K562 (cell line): ENCODE measurements around the gene WIPF1. TPM values are rescaled to one million over a fixed set of nuclear protein-coding genes. Genes with fewer than 3 reads are reported as not detected.

Source experiments
- ATAC-seq: fragments of 200-7000 bp; cut with Tn5 transposase; 3 replicates; pipeline ENCODE4 v1.9.1; 2020; ENCODE audit warnings: moderate library complexity
- BruUV-seq: library from RNA; stranded (reverse); fragments of 400-500 nt; replicated peaks from 2 replicates; lab custom pipeline; 2021; lab: Mats Ljungman, UMichigan
- CTCF ChIA-PET: fragments of 300-600 bp; formaldehyde crosslinking; extraction: SDS; loops from one replicate; lab custom pipeline; 2021; ENCODE audit warnings: low intra/inter-chr PET ratio; lab: Yijun Ruan, JAX
- POLR2A ChIA-PET: fragments of 300-600, 350-650 bp; sonication (Branson Sonifier 250); formaldehyde crosslinking; extraction: SDS; loops from one replicate; lab custom pipeline; 2021; ENCODE audit warnings: antibody characterized with exemption, inconsistent platforms; lab: Yijun Ruan, JAX
- DNase-seq, 4 experiments: peaks; one replicate each; pipeline versions ENCODE4 v3.0.0 to v3.0.0-alpha.2; 2011 to 2018; ENCODE audit warnings: low spot score in 3 of 4, mixed read lengths in 3 of 4; ENCODE audit errors: extremely low read depth in 1 of 4
- FAIRE-seq: peaks from 2 replicates; lab custom pipeline; 2011; peaks lifted over from hg19 to GRCh38; lab: Jason Lieb, UNC
- H2AFZ ChIP-seq: 2 replicates; pipeline ENCODE4 v1.6.0; 2011; ENCODE audit warnings: low read depth, low read length, control low read depth, inconsistent platforms
- H3K27ac ChIP-seq: fragments of 200-600 bp; 3 replicates; pipeline ENCODE4 v1.8.0; 2011; ENCODE audit warnings: low read depth, mild to moderate bottlenecking, control low read depth, inconsistent platforms, low read length, moderate library complexity, mixed read lengths; ENCODE audit errors: extremely low read depth
- H3K27me3 ChIP-seq, 2 experiments: fragments of 300-600 bp in 1 of 2; 2 replicates in 1 of 2; 3 replicates in 1 of 2; pipeline versions ENCODE4 v1.6.0 to v1.8.0; 2011; ENCODE audit warnings: inconsistent platforms in 2 of 2, low read length in 2 of 2, mild to moderate bottlenecking in 1 of 2, mixed read lengths in 1 of 2, moderate library complexity in 1 of 2; ENCODE audit not compliant: control insufficient read depth in 2 of 2, insufficient read depth in 2 of 2
- H3K36me3 ChIP-seq: fragments of 300-600 bp; 3 replicates; pipeline ENCODE4 v1.8.0; 2011; ENCODE audit warnings: mild to moderate bottlenecking, low read length, inconsistent platforms; ENCODE audit not compliant: control insufficient read depth, insufficient read depth
- H3K4me1 ChIP-seq, 2 experiments: fragments of 200-600 bp in 1 of 2; replicated peaks in 1 of 2; 2 replicates in 1 of 2; 3 replicates in 1 of 2; pipeline versions ENCODE4 v1.5.1 to v1.8.0; 2011; ENCODE audit warnings: inconsistent platforms in 2 of 2, low read length in 2 of 2, mild to moderate bottlenecking in 1 of 2, mixed read lengths in 1 of 2, moderate library complexity in 1 of 2; ENCODE audit not compliant: control insufficient read depth in 2 of 2, insufficient read depth in 2 of 2
- H3K4me2 ChIP-seq: 2 replicates; pipeline ENCODE4 v1.6.1; 2011; ENCODE audit warnings: low read length, control low read depth, inconsistent platforms, mixed read lengths; ENCODE audit not compliant: insufficient read depth
- H3K4me3 ChIP-seq: fragments of 200-600 bp; sonication (generic), shearing (Covaris generic); 2 replicates; pipeline ENCODE4 v1.5.1; 2016; ENCODE audit warnings: control low read depth, inconsistent platforms
- H3K79me2 ChIP-seq: fragments of 200-600 bp; 3 replicates; pipeline ENCODE4 v1.8.0; 2011; ENCODE audit warnings: low read length, inconsistent platforms; ENCODE audit not compliant: control insufficient read depth, insufficient read depth
- H3K9ac ChIP-seq, 2 experiments: 2 replicates each; pipeline versions ENCODE4 v1.6.0 to v1.6.1; 2011; ENCODE audit warnings: low read depth in 2 of 2, low read length in 2 of 2, control low read depth in 1 of 2, inconsistent platforms in 1 of 2, mild to moderate bottlenecking in 1 of 2, mixed read lengths in 1 of 2; ENCODE audit not compliant: insufficient read depth in 1 of 2
- H3K9me1 ChIP-seq: one replicate; pipeline ENCODE4 v1.6.0; 2011; ENCODE audit warnings: inconsistent platforms, mild to moderate bottlenecking, low read length, moderate library complexity; ENCODE audit not compliant: control insufficient read depth, insufficient read depth
- H3K9me3 ChIP-seq: replicated peaks from 2 replicates; pipeline ENCODE4 v1.5.1; 2011; ENCODE audit warnings: low read depth, low read length, inconsistent platforms; ENCODE audit not compliant: control insufficient read depth, insufficient read depth
- H4K20me1 ChIP-seq: replicated peaks from 2 replicates; pipeline ENCODE4 v1.6.1; 2011; ENCODE audit warnings: low read length, inconsistent platforms, mixed read lengths; ENCODE audit not compliant: control insufficient read depth, insufficient read depth
- ATF4 ChIP-seq: fragments of 450-650 bp; formaldehyde crosslinking; IDR thresholded peaks from 2 replicates; pipeline ENCODE4 v1.4.0; 2022; ENCODE audit warnings: mild to moderate bottlenecking, moderate library complexity
- HCFC1 ChIP-seq: IDR thresholded peaks from 2 replicates; pipeline ENCODE4 v1.6.1; 2012; ENCODE audit warnings: low read depth, low read length, improper control_type of control experiment
- MAX ChIP-seq: sonication (generic); formaldehyde crosslinking; IDR thresholded peaks from 2 replicates; pipeline ENCODE4 v1.9.0; 2022; ENCODE audit warnings: mild to moderate bottlenecking, missing genetic modification reagents
- MGA ChIP-seq: fragments of 450-650 bp; IDR thresholded peaks from 2 replicates; pipeline ENCODE4 v1.6.1; 2016; ENCODE audit warnings: mild to moderate bottlenecking, moderate library complexity
- NFXL1 ChIP-seq: fragments of 450-650 bp; formaldehyde crosslinking; IDR thresholded peaks from 2 replicates; pipeline ENCODE4 v1.4.0; 2021; ENCODE audit warnings: mild to moderate bottlenecking
- ZNF395 ChIP-seq: fragments of 200-800 bp; sonication (Bioruptor generic); IDR thresholded peaks from 2 replicates; pipeline ENCODE4 v1.6.1; 2017; ENCODE audit warnings: missing genetic modification characterization, missing compliant biosample characterization
- WGBS: fragments of 100-300 bp; shearing (Covaris generic); methylation state at CpG from one replicate; pipeline ENCODE4 v1.1.6; 2016; ENCODE audit warnings: low coverage, mixed read lengths; ENCODE audit not compliant: insufficient coverage; ENCODE audit errors: missing lambda C conversion rate; 5-methylcytosine and 5-hydroxymethylcytosine counted together
- in situ Hi-C: fragments of 300-500 bp; cut with MboI; formaldehyde crosslinking; loops from 4 replicates; pipeline ENCODE4 v1.15.0; 2018; ENCODE audit warnings: inconsistent platforms, mixed read lengths
- intact Hi-C: fragments of 100-400 bp; cut with micrococcal nuclease; formaldehyde crosslinking; loops from 2 replicates; pipeline ENCODE4 v1.14.2; 2022
- polyA plus RNA-seq, 8 experiments: library from polyadenylated mRNA; depleted of rRNA in 4 of 8; stranded (reverse) in 5 of 8; unstranded in 3 of 8; fragments of >200 nt; fragmentation: Nextera tagmentation in 2 of 8; fragmentation: Illumina TruSeq in 1 of 8; extraction: Ambion mirVana in 2 of 8; extraction: Trizol in 1 of 8; gene quantifications; 2 replicates each; pipeline versions ENCODE4 v1.2.1 to v1.2.3, GENCODE V29; 2011 to 2014; ENCODE audit warnings: inconsistent platforms in 1 of 8, missing spikeins in 1 of 8
- total RNA-seq, 7 experiments: library from RNA; depleted of rRNA in 6 of 7; stranded (reverse); fragments of >200 nt in 6 of 7; fragmentation: Illumina TruSeq in 2 of 7; extraction: Trizol in 2 of 7; gene quantifications; 2 replicates each; pipeline versions ENCODE4 v1.2.1 to v1.2.3, GENCODE V29; 2011 to 2021; ENCODE audit warnings: low replicate concordance in 1 of 7

The WIPF1 gene
- total and polyA plus RNA-seq, 9 of the 15 experiments (the other 6 are each of a cell fraction or from before 2014, with no cell fraction given), result 0.54 to 4.9 (median 2.4) TPM

- 14% methylated on average over 6 of the region's 6 CpGs for WGBS
- H3K4me3 ChIP-seq, result no peak overlapping the region
- no peak overlapping the region for H3K27ac ChIP-seq
- H3K79me2 ChIP-seq, result no peaks in the 10 kb centered on the region
- H3K9me3 ChIP-seq, result no peaks in the 10 kb centered on the region
- FAIRE-seq (no peak), ATAC-seq (no peak), DNase-seq (peak in 1 of 4 experiments; percentile 32)
- in situ Hi-C loops, result no loop called here
- H3K4me1 ChIP-seq, result peaks cover 0 to 9% of the 10 kb centered on the region in 2 experiments; a peak in 3 of 5 replicates
- H3K9ac ChIP-seq, result no peak overlapping the region
- H2AFZ ChIP-seq, result no peak overlapping the region
- no TSS peak for BruUV-seq
- ChIA-PET CTCF (no interaction called here), POLR2A (interaction anchor here (0.9 to 1.3 kb wide), 3 partner anchors 9 to 47 kb away, joined by 3 to 4 read pairs (median 3); no protein-coding TSS in a partner anchor)
- H3K36me3 ChIP-seq, result no peaks in the 10 kb centered on the region
- H3K9me1 ChIP-seq, result no peaks in the 10 kb centered on the region
- H4K20me1 ChIP-seq, result no peaks in the 10 kb centered on the region
- peaks cover 0 to 10% of the 10 kb centered on the region in 2 experiments; a peak in 1 of 5 replicates for H3K27me3 ChIP-seq
- H3K4me2 ChIP-seq, result no peak overlapping the region
- intact Hi-C loops, result loop anchor here (2.0 kb wide), 1 partner anchor 15 kb away; no protein-coding TSS in a partner anchor
- TF ChIP-seq HCFC1 (no peak), NFXL1 (CRISPR knock-in tag) (0 out of 2 replicates have a peak, but pooled peaks have one; percentile 57), ZNF395 (CRISPR knock-in tag) (peak; percentile 46; the same call in 1 of the 2 replicates), MAX (peak; percentile 72; the same call in 1 of the 2 replicates), ATF4 (CRISPR knock-in tag) (peak; percentile 72), MGA (0 out of 2 replicates have a peak, but pooled peaks have one; percentile 12)
Measured at GRCh38 chr2:174593574-174594203, 3.9 kb downstream of the WIPF1 start.
